Heart left ventricle (tissue), 16 donors: ENCODE measurements around the gene TMEM243. TPM values are rescaled to one million over a fixed set of nuclear protein-coding genes. Genes with fewer than 3 reads are reported as not detected.

Experiments used
- ATAC-seq, 4 donors: fragments of 200-7000 bp; cut with Tn5 transposase; one replicate each; pipeline ENCODE4 v1.9.1; 2020 to 2022; ENCODE audit warnings: moderate library complexity in 4 of 4, mild to moderate bottlenecking in 3 of 4, moderate number of reproducible peaks in 1 of 4
- DNase-seq, 5 donors: peaks; one replicate each; pipeline ENCODE4 v3.0.0-alpha.2; 2020
- H3K27ac ChIP-seq, 12 donors: fragments of 200-600 bp; sonication (generic) in 4 of 12; one replicate each; pipeline versions ENCODE4 v1.5.0 to v1.8.0; 2016 to 2022; ENCODE audit warnings: mild to moderate bottlenecking in 2 of 12
- H3K27me3 ChIP-seq, 9 donors: fragments of 200-600 bp; sonication (generic) in 2 of 9; one replicate each; pipeline versions ENCODE4 v1.5.1 to v1.8.0; 2016 to 2022; ENCODE audit warnings: mild to moderate bottlenecking in 3 of 9
- H3K36me3 ChIP-seq, 9 donors: fragments of 200-600 bp; sonication (generic) in 2 of 9; one replicate each; pipeline versions ENCODE4 v1.5.0 to v1.8.0; 2018 to 2022; ENCODE audit warnings: mild to moderate bottlenecking in 2 of 9
- H3K4me1 ChIP-seq, 12 donors: fragments of 200-600 bp; sonication (generic) in 4 of 12; one replicate each; pipeline versions ENCODE4 v1.5.0 to v1.8.0; 2016 to 2022; ENCODE audit warnings: mild to moderate bottlenecking in 3 of 12
- H3K4me3 ChIP-seq, 12 donors: fragments of 200-600 bp; sonication (generic) in 4 of 12; one replicate each; pipeline versions ENCODE4 v1.5.0 to v1.8.0; 2017 to 2022; ENCODE audit warnings: mild to moderate bottlenecking in 9 of 12, moderate library complexity in 4 of 12
- H3K9me3 ChIP-seq, 12 donors: fragments of 200-600 bp; sonication (generic) in 4 of 12; one replicate each; pipeline versions ENCODE4 v1.5.0 to v1.8.0; 2016 to 2022; ENCODE audit warnings: mild to moderate bottlenecking in 1 of 12
- POLR2A ChIP-seq, 2 donors: fragments of 450-650 bp; IDR thresholded peaks; one replicate each; pipeline ENCODE4 v1.6.1; 2017; ENCODE audit warnings: antibody characterized with exemption in 2 of 2, mild to moderate bottlenecking in 2 of 2, moderate library complexity in 2 of 2
- WGBS, 4 donors: extraction: QIAGEN DNeasy Blood & Tissue Kit in 2 of 4; methylation state at CpG; one replicate each; pipeline versions ENCODE4 v1.1.5 to v1.1.7; 2013 to 2018; 5-methylcytosine and 5-hydroxymethylcytosine counted together
- intact Hi-C, 10 donors: fragments of 100-400 bp; cut with DNase I; formaldehyde crosslinking; loops; one replicate each; pipeline versions ENCODE4 v1.11.1 to v1.14.2; 2022
- polyA plus RNA-seq, 2 donors: library from polyadenylated mRNA; stranded (reverse); fragments of 200-250 nt; gene quantifications; one replicate each; pipeline ENCODE4 v1.2.3, GENCODE V29; 2013
- total RNA-seq, 9 donors: library from RNA; depleted of rRNA in 2 of 9; stranded (reverse); fragments of >200 nt in 2 of 9; fragmentation: NEBNext Ultra II Directional in 3 of 9; extraction: Animal tissue kit (Norgen Biotek cat#: 25700) in 3 of 9; gene quantifications; one replicate each; pipeline versions ENCODE4 v1.1.0 to v1.2.4, GENCODE V29; 2016 to 2023
- TF ChIP-seq, protein P1 (sequence below), 12 donors: fragments of 200-600 bp; sonication (generic) in 4 of 12; IDR thresholded peaks; one replicate each; pipeline versions ENCODE4 v1.5.0 to v1.8.0; 2018 to 2022; ENCODE audit warnings: antibody characterized with exemption in 12 of 12, mild to moderate bottlenecking in 5 of 12
- donor health status: ischemic (EF 13 %, LVEDD 7.1; RV severe dilation, severe dysfunction).
- donor health status: healthy with polysubstance abuse.
- donor health status: DM: no; HTN: yes; CAD: no.
- donor health status: DM: no; HTN: no; CAD: no.
- donor health status: ischemic (EF 25% LVEDD 6.9; RV normal size, moderate dysfunction).
- donor health status: ischemic (EF 25% LVEDD 5.7; RV mildly dilated, moderate dysfunction).
- donor health status: healthy.
- donor health status: DM: yes; HTN: yes; CAD: no.
- donor health status: ischemic (EF 35%, LVEDD 5.7; RV mildly dilated, moderate dysfunction).
- donor health status: nonischemic (EF 11% LVEDD 7.7; RV severe dilation, severe dysfunction).
- donor health status: DM: yes; HTN: yes; CAD: no.
- donor health status: PGD.
- donor health status: ischemic (EF 29% LVEDD 5.4; RV normal size, mild dysfunction).
- donor health status: nonischemic (EF 23%, LVEDD 6.1; RV moderate dilation, normal function).

TMEM243 gene
- total and polyA plus RNA-seq, 11 donors, result 1.8 to 13.1 (median 7.0) TPM

- peak in 2 of 5 donors; percentile 29 to 56 for DNase-seq
- no peak for ATAC-seq
- Histone ChIP-seq H3K4me1 (peaks cover 0 to 19% (median 6%) of the 10 kb centered on the region in 12 donors), H3K27ac (no peak overlapping the region), H3K9me3 (no peaks in the 10 kb centered on the region), H3K4me3 (no peak overlapping the region), H3K27me3 (no peaks in the 10 kb centered on the region), H3K36me3 (no peaks in the 10 kb centered on the region)
- intact Hi-C loops, result loop anchor here in 7 of 10 donors (5.0 to 10.0 kb wide), 4 partner anchors 72 to 220 kb away; partner anchors contain the start of gene ELAPOR2 (in 1 of the 7)
- WGBS, 4 donors, result 89 to 91% (median 90%) methylated on average over 23 to 25 of the region's 25 CpGs
- TF ChIP-seq POLR2A (IDR thresholded peaks at IDR 0.05), result no peak
- TF ChIP-seq, protein P1, sequence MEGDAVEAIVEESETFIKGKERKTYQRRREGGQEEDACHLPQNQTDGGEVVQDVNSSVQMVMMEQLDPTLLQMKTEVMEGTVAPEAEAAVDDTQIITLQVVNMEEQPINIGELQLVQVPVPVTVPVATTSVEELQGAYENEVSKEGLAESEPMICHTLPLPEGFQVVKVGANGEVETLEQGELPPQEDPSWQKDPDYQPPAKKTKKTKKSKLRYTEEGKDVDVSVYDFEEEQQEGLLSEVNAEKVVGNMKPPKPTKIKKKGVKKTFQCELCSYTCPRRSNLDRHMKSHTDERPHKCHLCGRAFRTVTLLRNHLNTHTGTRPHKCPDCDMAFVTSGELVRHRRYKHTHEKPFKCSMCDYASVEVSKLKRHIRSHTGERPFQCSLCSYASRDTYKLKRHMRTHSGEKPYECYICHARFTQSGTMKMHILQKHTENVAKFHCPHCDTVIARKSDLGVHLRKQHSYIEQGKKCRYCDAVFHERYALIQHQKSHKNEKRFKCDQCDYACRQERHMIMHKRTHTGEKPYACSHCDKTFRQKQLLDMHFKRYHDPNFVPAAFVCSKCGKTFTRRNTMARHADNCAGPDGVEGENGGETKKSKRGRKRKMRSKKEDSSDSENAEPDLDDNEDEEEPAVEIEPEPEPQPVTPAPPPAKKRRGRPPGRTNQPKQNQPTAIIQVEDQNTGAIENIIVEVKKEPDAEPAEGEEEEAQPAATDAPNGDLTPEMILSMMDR (IDR thresholded peaks at IDR 0.05), result no peak
Observed at GRCh38 chr7:87146740-87147386, 72.7 kb downstream of the TMEM243 start.

Other genes with a start within 250 kb of the TMEM243 start
- gene ELAPOR2, start 160.1 kb downstream of the TMEM243 start, total RNA-seq, result 1 to 10 TPM; 2.5 to 9.9 (median 4.4) TPM
- gene ELAPOR2, start 160.1 kb downstream of the TMEM243 start, polyA plus RNA-seq, result 1 to 10 TPM in 1 of 2 donors, under 1 TPM in 1; 0.80 to 2.0 TPM
- 10 to 100 TPM; 17.7 to 43.3 (median 22.3) TPM for gene DMTF1, start 67.3 kb downstream of the TMEM243 start, total RNA-seq
- 10 to 100 TPM; 13.5 to 21.3 TPM for gene DMTF1, start 67.3 kb downstream of the TMEM243 start, polyA plus RNA-seq
- 10 to 100 TPM in 1 of 9 donors, 1 to 10 TPM in 8; 6.8 to 10.2 (median 9.1) TPM for gene CROT, start 125.9 kb upstream of the TMEM243 start, total RNA-seq
- gene CROT, start 125.9 kb upstream of the TMEM243 start, polyA plus RNA-seq, result 1 to 10 TPM; 5.7 to 6.8 TPM